Measurements from ENCODE around the gene RASSF3.

GRCh38 chr12:64706857-64707256 is 96.6 kb downstream of the RASSF3 start:
- TF ChIP-seq CTCF (conservative IDR thresholded peaks at IDR 0.05; ENCODE audit: low read length): no peak
- no peak for TF ChIP-seq EZH2phosphoT487 (IDR thresholded peaks at IDR 0.05; ENCODE audit: borderline replicate concordance)
